Measurements from ENCODE around the gene PPIH. TPM values are rescaled to one million over a fixed set of nuclear protein-coding genes. Genes with fewer than 3 reads are reported as not detected.
"Not testable (repeated sequence)": the region's sequence is repeated elsewhere in the genome, so short reads cannot be mapped to it uniquely, and the experiment has no call there.

Gene PPIH
- total RNA-seq, 1 experiment from 2014 or later: 78.5 TPM

DNA sequence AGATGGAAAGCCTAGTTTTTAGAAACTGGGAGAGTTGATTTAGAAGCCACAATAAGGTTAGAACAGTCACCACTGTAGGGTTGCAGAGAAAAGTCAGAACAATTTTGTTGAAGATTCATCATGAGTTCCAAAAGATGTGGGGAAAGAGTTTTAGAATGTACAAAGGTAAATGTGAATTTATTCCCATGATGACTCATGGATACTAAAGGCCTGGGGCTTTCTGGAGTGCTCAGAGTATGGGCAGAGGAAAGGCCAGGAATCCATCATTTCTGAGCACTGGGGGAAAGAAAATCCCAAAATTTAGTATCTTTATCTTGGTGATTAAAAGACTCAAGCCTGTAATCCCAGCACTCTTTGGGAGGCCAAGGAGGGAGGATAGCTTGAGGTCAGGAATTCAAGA is 41.8 kb downstream of the PPIH start:
- ChIA-PET CTCF (no interaction called here), POLR2A (no interaction called here)
- no peak for DNase-seq (ENCODE audit: low read depth, low spot score)
- ATAC-seq: no peak
- H3K27ac ChIP-seq (ENCODE audit: low read length): no peak overlapping the region
- H3K4me3 ChIP-seq (ENCODE audit: low read depth in 2 of 2, low read length in 2 of 2): no peak overlapping the region
- no peaks in the 10 kb centered on the region for H3K9me3 ChIP-seq (ENCODE audit: control insufficient read depth, insufficient read depth, low read depth, low read length)
- BruUV-seq (replicated peaks): no TSS peak
- TF ChIP-seq TCF7L2 (IDR thresholded peaks at IDR 0.05; ENCODE audit: low read depth, low read length) (no peak), SIN3A (IDR thresholded peaks at IDR 0.05; ENCODE audit: borderline replicate concordance, insufficient read depth, low read depth, low read length) (no peak), POLR2AphosphoS5 (IDR thresholded peaks at IDR 0.05; ENCODE audit: low read depth, low read length) (no peak)
- TF ChIP-seq, protein P1, sequence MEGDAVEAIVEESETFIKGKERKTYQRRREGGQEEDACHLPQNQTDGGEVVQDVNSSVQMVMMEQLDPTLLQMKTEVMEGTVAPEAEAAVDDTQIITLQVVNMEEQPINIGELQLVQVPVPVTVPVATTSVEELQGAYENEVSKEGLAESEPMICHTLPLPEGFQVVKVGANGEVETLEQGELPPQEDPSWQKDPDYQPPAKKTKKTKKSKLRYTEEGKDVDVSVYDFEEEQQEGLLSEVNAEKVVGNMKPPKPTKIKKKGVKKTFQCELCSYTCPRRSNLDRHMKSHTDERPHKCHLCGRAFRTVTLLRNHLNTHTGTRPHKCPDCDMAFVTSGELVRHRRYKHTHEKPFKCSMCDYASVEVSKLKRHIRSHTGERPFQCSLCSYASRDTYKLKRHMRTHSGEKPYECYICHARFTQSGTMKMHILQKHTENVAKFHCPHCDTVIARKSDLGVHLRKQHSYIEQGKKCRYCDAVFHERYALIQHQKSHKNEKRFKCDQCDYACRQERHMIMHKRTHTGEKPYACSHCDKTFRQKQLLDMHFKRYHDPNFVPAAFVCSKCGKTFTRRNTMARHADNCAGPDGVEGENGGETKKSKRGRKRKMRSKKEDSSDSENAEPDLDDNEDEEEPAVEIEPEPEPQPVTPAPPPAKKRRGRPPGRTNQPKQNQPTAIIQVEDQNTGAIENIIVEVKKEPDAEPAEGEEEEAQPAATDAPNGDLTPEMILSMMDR (IDR thresholded peaks at IDR 0.05): no peak
- TF ChIP-seq, protein P2, sequence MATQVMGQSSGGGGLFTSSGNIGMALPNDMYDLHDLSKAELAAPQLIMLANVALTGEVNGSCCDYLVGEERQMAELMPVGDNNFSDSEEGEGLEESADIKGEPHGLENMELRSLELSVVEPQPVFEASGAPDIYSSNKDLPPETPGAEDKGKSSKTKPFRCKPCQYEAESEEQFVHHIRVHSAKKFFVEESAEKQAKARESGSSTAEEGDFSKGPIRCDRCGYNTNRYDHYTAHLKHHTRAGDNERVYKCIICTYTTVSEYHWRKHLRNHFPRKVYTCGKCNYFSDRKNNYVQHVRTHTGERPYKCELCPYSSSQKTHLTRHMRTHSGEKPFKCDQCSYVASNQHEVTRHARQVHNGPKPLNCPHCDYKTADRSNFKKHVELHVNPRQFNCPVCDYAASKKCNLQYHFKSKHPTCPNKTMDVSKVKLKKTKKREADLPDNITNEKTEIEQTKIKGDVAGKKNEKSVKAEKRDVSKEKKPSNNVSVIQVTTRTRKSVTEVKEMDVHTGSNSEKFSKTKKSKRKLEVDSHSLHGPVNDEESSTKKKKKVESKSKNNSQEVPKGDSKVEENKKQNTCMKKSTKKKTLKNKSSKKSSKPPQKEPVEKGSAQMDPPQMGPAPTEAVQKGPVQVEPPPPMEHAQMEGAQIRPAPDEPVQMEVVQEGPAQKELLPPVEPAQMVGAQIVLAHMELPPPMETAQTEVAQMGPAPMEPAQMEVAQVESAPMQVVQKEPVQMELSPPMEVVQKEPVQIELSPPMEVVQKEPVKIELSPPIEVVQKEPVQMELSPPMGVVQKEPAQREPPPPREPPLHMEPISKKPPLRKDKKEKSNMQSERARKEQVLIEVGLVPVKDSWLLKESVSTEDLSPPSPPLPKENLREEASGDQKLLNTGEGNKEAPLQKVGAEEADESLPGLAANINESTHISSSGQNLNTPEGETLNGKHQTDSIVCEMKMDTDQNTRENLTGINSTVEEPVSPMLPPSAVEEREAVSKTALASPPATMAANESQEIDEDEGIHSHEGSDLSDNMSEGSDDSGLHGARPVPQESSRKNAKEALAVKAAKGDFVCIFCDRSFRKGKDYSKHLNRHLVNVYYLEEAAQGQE (IDR thresholded peaks at IDR 0.05; ENCODE audit: insufficient read depth in 1 of 2, low read depth in 2 of 2, low read length in 1 of 2): no peak
- peaks cover 75% of the 10 kb centered on the region for H3K36me3 ChIP-seq (ENCODE audit: control insufficient read depth, insufficient read depth, low read length)
- no peaks in the 10 kb centered on the region; the same call in 1 of the 2 replicates for H3K4me1 ChIP-seq (ENCODE audit: control insufficient read depth, insufficient read depth, low read length)
- in situ Hi-C loops (cut with HindIII; ENCODE audit: low pct_unique_long_range_greater_than_20kb, low sequenced_read_pairs): no loop called here
- no peaks in the 10 kb centered on the region for H3K27me3 ChIP-seq (ENCODE audit: control insufficient read depth, insufficient read depth, low read length)
- intact Hi-C loops (cut with micrococcal nuclease; ENCODE audit: unreplicated experiment): no loop called here

DNA sequence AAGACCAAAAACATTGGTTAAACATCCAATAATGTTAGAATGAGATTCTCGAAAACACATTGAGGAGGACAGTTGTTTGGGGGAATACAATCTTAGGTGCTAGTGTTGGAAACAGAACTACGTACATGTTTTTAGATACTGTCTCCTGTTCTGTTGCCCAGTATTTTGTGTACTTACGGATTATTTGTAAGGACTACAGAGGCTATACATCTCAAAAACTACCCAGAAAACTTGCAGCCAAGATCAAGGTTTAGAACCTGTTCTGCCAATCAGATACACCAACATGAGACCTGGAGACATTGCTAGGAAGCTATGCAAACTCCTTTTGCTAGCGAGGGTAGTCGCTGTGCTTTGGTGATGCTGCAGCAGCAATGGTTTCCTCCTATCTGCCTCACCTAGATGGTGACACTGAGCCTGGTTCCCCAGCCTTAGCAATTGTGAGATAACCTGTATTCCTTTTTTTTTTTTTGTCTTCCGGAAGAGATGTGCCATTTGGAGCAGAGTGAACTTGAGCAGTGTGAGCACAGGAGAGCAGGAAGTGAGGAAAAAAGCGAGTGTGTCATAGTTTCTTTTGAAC is 45.8 kb downstream of the PPIH start:
- no peak overlapping the region for H3K4me3 ChIP-seq (ENCODE audit: low read depth in 2 of 2, low read length in 2 of 2)
- BruUV-seq (replicated peaks): no TSS peak
- TF ChIP-seq POLR2AphosphoS5 (IDR thresholded peaks at IDR 0.05; ENCODE audit: low read depth, low read length): no peak
- no peak for TF ChIP-seq SIN3A (IDR thresholded peaks at IDR 0.05; ENCODE audit: borderline replicate concordance, insufficient read depth, low read depth, low read length)
- H3K27ac ChIP-seq (ENCODE audit: low read length): no peak overlapping the region
- intact Hi-C loops (cut with micrococcal nuclease; ENCODE audit: unreplicated experiment): no loop called here
- no peaks in the 10 kb centered on the region for H3K9me3 ChIP-seq (ENCODE audit: control insufficient read depth, insufficient read depth, low read depth, low read length)
- no peaks in the 10 kb centered on the region for H3K27me3 ChIP-seq (ENCODE audit: control insufficient read depth, insufficient read depth, low read length)
- no peak for DNase-seq (ENCODE audit: low read depth, low spot score)
- peaks cover 44% of the 10 kb centered on the region for H3K36me3 ChIP-seq (ENCODE audit: control insufficient read depth, insufficient read depth, low read length)
- no peaks in the 10 kb centered on the region for H3K4me1 ChIP-seq (ENCODE audit: control insufficient read depth, insufficient read depth, low read length)
- CTCF ChIA-PET: no interaction called here
- POLR2A ChIA-PET: no interaction called here
- in situ Hi-C loops (cut with HindIII; ENCODE audit: low pct_unique_long_range_greater_than_20kb, low sequenced_read_pairs): no loop called here
- no peak for ATAC-seq

DNA sequence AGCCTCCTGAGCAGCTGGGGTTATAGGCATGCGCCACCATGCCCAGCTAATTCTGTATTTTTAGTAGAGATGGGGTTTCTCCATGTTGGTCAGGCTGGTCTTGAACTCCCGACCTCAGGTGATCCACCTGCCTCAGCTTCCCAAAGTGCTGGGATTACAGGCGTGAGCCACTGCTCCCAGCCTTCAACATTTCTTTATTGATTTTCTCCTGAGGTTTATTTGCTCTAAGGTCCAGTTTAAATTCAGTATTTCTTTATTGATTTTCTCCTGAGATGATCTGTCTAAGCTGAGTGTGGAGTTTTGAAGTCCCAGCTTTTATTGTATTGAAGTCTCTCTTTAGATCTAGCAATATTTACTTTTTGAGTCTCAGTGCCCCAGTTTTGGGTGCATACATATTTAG is 54.6 kb downstream of the PPIH start:
- intact Hi-C loops (cut with micrococcal nuclease; ENCODE audit: unreplicated experiment); DNase-seq (ENCODE audit: low read depth, low spot score); H3K4me1 ChIP-seq (ENCODE audit: control insufficient read depth, insufficient read depth, low read length); H3K27ac ChIP-seq (ENCODE audit: low read length); in situ Hi-C loops (cut with HindIII; ENCODE audit: low pct_unique_long_range_greater_than_20kb, low sequenced_read_pairs); H3K27me3 ChIP-seq (ENCODE audit: control insufficient read depth, insufficient read depth, low read length); H3K9me3 ChIP-seq (ENCODE audit: control insufficient read depth, insufficient read depth, low read depth, low read length); POLR2A ChIA-PET; ATAC-seq; H3K36me3 ChIP-seq (ENCODE audit: control insufficient read depth, insufficient read depth, low read length); CTCF ChIA-PET; BruUV-seq (replicated peaks); H3K4me3 ChIP-seq (ENCODE audit: low read depth in 2 of 2, low read length in 2 of 2): not testable (repeated sequence)
